H1 (cell line): Measurements from ENCODE around the gene CAPN1.

Experiments
- CHD2 ChIP-seq: IDR thresholded peaks from 2 replicates; pipeline ENCODE4 v1.6.1; 2012; ENCODE audit warnings: low read length, improper control_type of control experiment
- CREB1 ChIP-seq: IDR thresholded peaks from 2 replicates; pipeline ENCODE4 v1.6.1; 2012; ENCODE audit warnings: inconsistent platforms
- EP300 ChIP-seq, 2 experiments: IDR thresholded peaks; 1 replicate in 1 of 2; 2 replicates in 1 of 2; pipeline ENCODE4 v1.6.1; 2011 to 2012; ENCODE audit warnings: low read depth in 2 of 2, low read length in 2 of 2, mild to moderate bottlenecking in 2 of 2, borderline replicate concordance in 1 of 2, inconsistent platforms in 1 of 2, moderate library complexity in 1 of 2
- EZH2 ChIP-seq: fragments of 200-600 bp; sonication (generic); IDR thresholded peaks from 2 replicates; pipeline ENCODE4 v1.7.1; 2012; ENCODE audit warnings: low read depth, mild to moderate bottlenecking, moderate library complexity, low read length, inconsistent platforms; ENCODE audit not compliant: severe bottlenecking
- HDAC2 ChIP-seq, 2 experiments: fragments of 300-600 bp in 1 of 2; sonication (generic) in 1 of 2; IDR thresholded peaks; 2 replicates each; pipeline ENCODE4 v1.6.1; 2011 to 2012; ENCODE audit warnings: low read depth in 2 of 2, low read length in 2 of 2, mild to moderate bottlenecking in 2 of 2, moderate library complexity in 2 of 2, borderline replicate concordance in 1 of 2, inconsistent platforms in 1 of 2
- JUND ChIP-seq: IDR thresholded peaks from 2 replicates; pipeline ENCODE4 v1.6.1; 2011; ENCODE audit warnings: mild to moderate bottlenecking, improper control_type of control experiment, low read length
- KDM5A ChIP-seq: fragments of 200-600 bp; IDR thresholded peaks from 2 replicates; pipeline ENCODE4 v1.7.1; 2012; ENCODE audit warnings: mild to moderate bottlenecking, low read length, inconsistent platforms, mixed read lengths
- NRF1 ChIP-seq: IDR thresholded peaks from 2 replicates; pipeline ENCODE4 v1.6.1; 2011; ENCODE audit warnings: mild to moderate bottlenecking, low read depth, low read length, improper control_type of control experiment
- POLR2A ChIP-seq, 2 experiments: IDR thresholded peaks; 1 replicate in 1 of 2; 2 replicates in 1 of 2; pipeline ENCODE4 v1.6.1; 2011; ENCODE audit warnings: low read depth in 2 of 2, low read length in 2 of 2, mild to moderate bottlenecking in 2 of 2; ENCODE audit errors: control extremely low read depth in 1 of 2
- RAD21 ChIP-seq, 2 experiments: IDR thresholded peaks in 1 of 2; conservative IDR thresholded peaks in 1 of 2; 2 replicates each; pipeline ENCODE4 v1.6.1; 2011; ENCODE audit warnings: low read depth in 2 of 2, low read length in 2 of 2, improper control_type of control experiment in 1 of 2, inconsistent platforms in 1 of 2, mild to moderate bottlenecking in 1 of 2, moderate library complexity in 1 of 2
- TAF1 ChIP-seq: IDR thresholded peaks from 2 replicates; pipeline ENCODE4 v1.6.1; 2011; ENCODE audit warnings: mild to moderate bottlenecking, low read depth, low read length
- TF ChIP-seq, protein P1 (sequence below), 3 experiments: IDR thresholded peaks; 1 replicate in 2 of 3; 2 replicates in 1 of 3; pipeline versions ENCODE4 v1.5.1 to v1.6.1; 2011; ENCODE audit warnings: low read length in 3 of 3, mild to moderate bottlenecking in 3 of 3, inconsistent platforms in 2 of 3, low read depth in 1 of 3, moderate library complexity in 1 of 3; ENCODE audit not compliant: insufficient read depth in 1 of 3; ENCODE audit errors: control extremely low read depth in 1 of 3
- TF ChIP-seq, protein P2 (sequence below): IDR thresholded peaks from 2 replicates; pipeline ENCODE4 v1.6.1; 2012; ENCODE audit warnings: inconsistent platforms

DNA sequence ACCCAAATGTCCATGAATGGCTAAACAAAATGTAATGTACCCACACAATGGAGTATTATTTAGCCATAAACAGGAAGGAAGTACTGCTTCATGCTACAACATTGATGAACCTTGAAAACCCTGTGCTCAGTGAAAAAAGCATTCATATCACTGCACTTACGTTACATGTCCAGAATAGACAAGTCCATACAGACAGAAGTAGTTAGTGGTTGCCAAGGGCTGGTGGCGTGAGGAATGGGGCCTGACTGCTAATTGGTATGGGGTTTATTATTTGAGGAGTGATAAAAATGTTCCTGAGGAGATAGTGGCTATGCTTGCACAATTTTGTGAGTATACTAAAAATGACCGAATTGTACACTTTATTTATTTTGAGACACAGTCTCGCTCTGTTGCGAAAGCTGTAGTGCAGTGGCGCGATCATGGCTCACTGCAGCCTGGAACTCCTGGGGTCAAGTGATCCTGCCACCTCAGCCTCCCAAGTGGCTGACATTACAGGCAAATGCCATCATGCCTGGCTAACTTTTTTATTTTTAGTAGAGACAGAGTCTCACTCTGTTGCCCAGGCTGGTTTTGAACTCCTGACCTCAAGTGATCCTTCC is 39.7 kb upstream of the CAPN1 start:
- TF ChIP-seq CREB1 (no peak), KDM5A (no peak), NRF1 (no peak), RAD21 (IDR thresholded peaks at IDR 0.05 in 1 of 2, conservative IDR thresholded peaks at IDR 0.05 in 1 of 2; ENCODE audit: low read depth in 2 of 2, low read length in 2 of 2) (no peak), EP300 (IDR thresholded peaks at IDR 0.05; ENCODE audit: borderline replicate concordance in 1 of 2, low read depth in 2 of 2, low read length in 2 of 2) (no peak), JUND (no peak), EZH2 (no peak), TAF1 (no peak), POLR2A (IDR thresholded peaks at IDR 0.05; ENCODE audit: control extremely low read depth in 1 of 2, low read depth in 2 of 2, low read length in 2 of 2) (no peak), HDAC2 (IDR thresholded peaks at IDR 0.05; ENCODE audit: borderline replicate concordance in 1 of 2, low read depth in 2 of 2, low read length in 2 of 2) (no peak), CHD2 (no peak)
- TF ChIP-seq, protein P1, sequence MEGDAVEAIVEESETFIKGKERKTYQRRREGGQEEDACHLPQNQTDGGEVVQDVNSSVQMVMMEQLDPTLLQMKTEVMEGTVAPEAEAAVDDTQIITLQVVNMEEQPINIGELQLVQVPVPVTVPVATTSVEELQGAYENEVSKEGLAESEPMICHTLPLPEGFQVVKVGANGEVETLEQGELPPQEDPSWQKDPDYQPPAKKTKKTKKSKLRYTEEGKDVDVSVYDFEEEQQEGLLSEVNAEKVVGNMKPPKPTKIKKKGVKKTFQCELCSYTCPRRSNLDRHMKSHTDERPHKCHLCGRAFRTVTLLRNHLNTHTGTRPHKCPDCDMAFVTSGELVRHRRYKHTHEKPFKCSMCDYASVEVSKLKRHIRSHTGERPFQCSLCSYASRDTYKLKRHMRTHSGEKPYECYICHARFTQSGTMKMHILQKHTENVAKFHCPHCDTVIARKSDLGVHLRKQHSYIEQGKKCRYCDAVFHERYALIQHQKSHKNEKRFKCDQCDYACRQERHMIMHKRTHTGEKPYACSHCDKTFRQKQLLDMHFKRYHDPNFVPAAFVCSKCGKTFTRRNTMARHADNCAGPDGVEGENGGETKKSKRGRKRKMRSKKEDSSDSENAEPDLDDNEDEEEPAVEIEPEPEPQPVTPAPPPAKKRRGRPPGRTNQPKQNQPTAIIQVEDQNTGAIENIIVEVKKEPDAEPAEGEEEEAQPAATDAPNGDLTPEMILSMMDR (IDR thresholded peaks at IDR 0.05; ENCODE audit: control extremely low read depth in 1 of 3, insufficient read depth in 1 of 3, low read depth in 1 of 3, low read length in 3 of 3), result no peak
- TF ChIP-seq, protein P2, sequence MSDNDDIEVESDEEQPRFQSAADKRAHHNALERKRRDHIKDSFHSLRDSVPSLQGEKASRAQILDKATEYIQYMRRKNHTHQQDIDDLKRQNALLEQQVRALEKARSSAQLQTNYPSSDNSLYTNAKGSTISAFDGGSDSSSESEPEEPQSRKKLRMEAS, result no peak
